ENCODE results near the gene FRMD3. TPM values are rescaled to one million over a fixed set of nuclear protein-coding genes. Genes with fewer than 3 reads are reported as not detected.
"Not testable (repeated sequence)": the region's sequence is repeated elsewhere in the genome, so short reads cannot be mapped to it uniquely, and the experiment has no call there.

FRMD3 gene
- total RNA-seq, 1 experiment from 2014 or later = 0.55 TPM

GRCh38 chr9:83359039-83359438 lies 179.2 kb downstream of the FRMD3 start:
- Mint-ChIP-seq H3K9me3 (no peaks in the 10 kb centered on the region; a peak in 1 of 5 replicates), H3K36me3 (ENCODE audit: insufficient read depth in 1 of 3, low read depth in 3 of 3) (no peaks in the 10 kb centered on the region), H3K4me1 (peaks cover 11 to 13% of the 10 kb centered on the region in 2 experiments), H3K4me3 (no peak overlapping the region), H3K27me3 (ENCODE audit: low read depth) (no peaks in the 10 kb centered on the region), H3K27ac (no peak overlapping the region)
- H3K9ac ChIP-seq (ENCODE audit: extremely low read depth, insufficient read length, low read length) = no peak overlapping the region
- H3K4ac ChIP-seq (ENCODE audit: low read depth, low read length) = no peak overlapping the region
- H3K27ac ChIP-seq (ENCODE audit: insufficient read length, low read depth, low read length) = no peak overlapping the region
- no peak overlapping the region for H4K5ac ChIP-seq (ENCODE audit: insufficient read length, low read depth, low read length)
- H2BK15ac ChIP-seq (ENCODE audit: low read depth, low read length) = no peak overlapping the region
- no peak overlapping the region for H2BK20ac ChIP-seq (ENCODE audit: low read depth, low read length, poor library complexity, severe bottlenecking)
- H2BK120ac ChIP-seq (ENCODE audit: low read depth, low read length, poor library complexity, severe bottlenecking) = no peak overlapping the region
- no CpG with 5 or more reads among the region's 3 CpGs for WGBS (ENCODE audit: extremely low coverage, insufficient read length, low lambda C conversion rate)
- H2AFZ ChIP-seq (ENCODE audit: low read length) = no peak overlapping the region
- H3K23ac ChIP-seq (ENCODE audit: insufficient read length, low read depth, low read length) = no peak overlapping the region
- no peak overlapping the region for H3K56ac ChIP-seq (ENCODE audit: insufficient read length, low read depth, low read length)
- H3T11ph ChIP-seq (ENCODE audit: low read length) = no peak overlapping the region
- H3K4me1 ChIP-seq (ENCODE audit: insufficient read depth, low read length) = no peaks in the 10 kb centered on the region
- H3K23me2 ChIP-seq (ENCODE audit: insufficient read length, low read depth, low read length, poor library complexity, severe bottlenecking) = no peaks in the 10 kb centered on the region
- no peaks in the 10 kb centered on the region for H4K20me1 ChIP-seq (ENCODE audit: control insufficient read depth, insufficient read depth, insufficient read length)
- DNase-seq = no peak
- H3K79me2 ChIP-seq (ENCODE audit: insufficient read depth, low read length) = no peaks in the 10 kb centered on the region
- H3K4me2 ChIP-seq (ENCODE audit: insufficient read depth, insufficient read length, low read length) = no peak overlapping the region
- no peaks in the 10 kb centered on the region for H3K79me1 ChIP-seq (ENCODE audit: insufficient read depth, low read depth, low read length, poor library complexity, severe bottlenecking)
- H3K27me3 ChIP-seq (ENCODE audit: insufficient read depth, low read length) = no peaks in the 10 kb centered on the region
- no peak overlapping the region for H4K8ac ChIP-seq (replicated peaks; ENCODE audit: insufficient read length, low read depth, low read length)
- no peak overlapping the region for H3K18ac ChIP-seq (ENCODE audit: insufficient read length, low read depth, low read length)
- no peak overlapping the region for H2AK5ac ChIP-seq (ENCODE audit: insufficient read length, low read length)
- no peak overlapping the region for H2BK5ac ChIP-seq (ENCODE audit: insufficient read length, low read length)
- H3K9me3 ChIP-seq (ENCODE audit: control insufficient read depth, low read depth, low read length) = no peaks in the 10 kb centered on the region
- no peak overlapping the region for H3K14ac ChIP-seq (ENCODE audit: insufficient read depth, low read length)
- H4K91ac ChIP-seq (ENCODE audit: insufficient read length, low read depth, low read length) = no peak overlapping the region
- H2BK12ac ChIP-seq (ENCODE audit: insufficient read length, low read depth, low read length) = no peak overlapping the region
- no peak for TF ChIP-seq CTCF (conservative IDR thresholded peaks at IDR 0.05)

- H3K56ac ChIP-seq (ENCODE audit: insufficient read length, low read depth, low read length); H2BK15ac ChIP-seq (ENCODE audit: low read depth, low read length); H3K4me1 ChIP-seq (ENCODE audit: insufficient read depth, low read length); H2BK5ac ChIP-seq (ENCODE audit: insufficient read length, low read length); H2BK20ac ChIP-seq (ENCODE audit: low read depth, low read length, poor library complexity, severe bottlenecking); H2BK120ac ChIP-seq (ENCODE audit: low read depth, low read length, poor library complexity, severe bottlenecking); H3K4ac ChIP-seq (ENCODE audit: low read depth, low read length); H3K79me1 ChIP-seq (ENCODE audit: insufficient read depth, low read depth, low read length, poor library complexity, severe bottlenecking); H3K36me3 Mint-ChIP-seq (ENCODE audit: insufficient read depth in 1 of 3, low read depth in 3 of 3); H3K9me3 ChIP-seq (ENCODE audit: control insufficient read depth, low read depth, low read length); H3K27me3 ChIP-seq (ENCODE audit: insufficient read depth, low read length); H4K91ac ChIP-seq (ENCODE audit: insufficient read length, low read depth, low read length); H3K9ac ChIP-seq (ENCODE audit: extremely low read depth, insufficient read length, low read length); H3K18ac ChIP-seq (ENCODE audit: insufficient read length, low read depth, low read length); H3K27ac Mint-ChIP-seq; H3K79me2 ChIP-seq (ENCODE audit: insufficient read depth, low read length); H4K5ac ChIP-seq (ENCODE audit: insufficient read length, low read depth, low read length); H4K8ac ChIP-seq (replicated peaks; ENCODE audit: insufficient read length, low read depth, low read length); H2AK5ac ChIP-seq (ENCODE audit: insufficient read length, low read length); H3T11ph ChIP-seq (ENCODE audit: low read length); H2BK12ac ChIP-seq (ENCODE audit: insufficient read length, low read depth, low read length); H3K23me2 ChIP-seq (ENCODE audit: insufficient read length, low read depth, low read length, poor library complexity, severe bottlenecking); H3K9me3 Mint-ChIP-seq; H3K4me2 ChIP-seq (ENCODE audit: insufficient read depth, insufficient read length, low read length); H2AFZ ChIP-seq (ENCODE audit: low read length); DNase-seq; H4K20me1 ChIP-seq (ENCODE audit: control insufficient read depth, insufficient read depth, insufficient read length); H3K27ac ChIP-seq (ENCODE audit: insufficient read length, low read depth, low read length); H3K14ac ChIP-seq (ENCODE audit: insufficient read depth, low read length); H3K27me3 Mint-ChIP-seq (ENCODE audit: low read depth); H3K23ac ChIP-seq (ENCODE audit: insufficient read length, low read depth, low read length); H3K4me3 Mint-ChIP-seq: not testable (repeated sequence)
- WGBS (ENCODE audit: extremely low coverage, insufficient read length, low lambda C conversion rate) = no CpG with 5 or more reads among the region's 4 CpGs
- H3K4me1 Mint-ChIP-seq = peaks cover 11 to 13% of the 10 kb centered on the region in 2 experiments
Measured at GRCh38 chr9:83358493-83358892, 179.7 kb downstream of the FRMD3 start.

All from H9 (cell line).